Embryonic facial prominence (tissue), 1 donor: ENCODE results near the gene NOXA1.

Source experiments
- DNase-seq: peaks from one replicate; pipeline ENCODE4 v3.0.0-alpha.2; 2016; ENCODE audit errors: extremely low spot score

NOXA1 gene

GRCh38 chr9:137387114-137387890, 35.9 kb upstream of the NOXA1 start:
- DNase-seq, result no peak

- DNase-seq, result no peak
Observed at GRCh38 chr9:137387891-137388560, 35.2 kb upstream of the NOXA1 start.

- DNase-seq, result no peak
Observed at GRCh38 chr9:137388589-137389427, 34.4 kb upstream of the NOXA1 start.

- no peak for DNase-seq
Observed at GRCh38 chr9:137389428-137389746, 33.8 kb upstream of the NOXA1 start.

- no peak for DNase-seq
Observed at GRCh38 chr9:137390553-137391410, 32.4 kb upstream of the NOXA1 start.

GRCh38 chr9:137391411-137391754, 31.8 kb upstream of the NOXA1 start:
- no peak for DNase-seq

GRCh38 chr9:137392232-137393007, 30.8 kb upstream of the NOXA1 start:
- no peak for DNase-seq

- DNase-seq, result no peak
Observed at GRCh38 chr9:137393176-137394150, 29.7 kb upstream of the NOXA1 start.

GRCh38 chr9:137394866-137395665, 28.1 kb upstream of the NOXA1 start:
- DNase-seq, result no peak

- DNase-seq, result no peak
Observed at GRCh38 chr9:137395666-137396010, 27.6 kb upstream of the NOXA1 start.

GRCh38 chr9:137396227-137396626, 27.0 kb upstream of the NOXA1 start:
- no peak for DNase-seq

- DNase-seq, result no peak
Observed at GRCh38 chr9:137396634-137397367, 26.4 kb upstream of the NOXA1 start.

- no peak for DNase-seq
Observed at GRCh38 chr9:137397675-137398423, 25.3 kb upstream of the NOXA1 start.

GRCh38 chr9:137398561-137399468, 24.4 kb upstream of the NOXA1 start:
- no peak for DNase-seq

- DNase-seq, result no peak
Observed at GRCh38 chr9:137402746-137403145, 20.4 kb upstream of the NOXA1 start.

- no peak for DNase-seq
Observed at GRCh38 chr9:137403269-137403668, 19.9 kb upstream of the NOXA1 start.
